Effector memory CD8-positive, alpha-beta T cell (primary cell): ENCODE results near the gene VPS13D.
"Not testable (repeated sequence)": the region's sequence is repeated elsewhere in the genome, so short reads cannot be mapped to it uniquely, and the experiment has no call there.

Experiments
- ATAC-seq: fragments of 150-1000 bp; cut with Tn5 transposase; replicated peaks from 2 replicates; pipeline ENCODE4 v1.10.0; 2021; ENCODE audit warnings: mild to moderate bottlenecking, moderate library complexity
- DNase-seq, 3 experiments: peaks; one replicate each; pipeline ENCODE4 v3.0.0; 2021
- H3K27ac Mint-ChIP-seq, 2 donors: one replicate each; pipeline ENCODE4 v1.8.0; 2022; ENCODE audit warnings: mild to moderate bottlenecking in 2 of 2, mixed read lengths in 2 of 2, moderate library complexity in 2 of 2
- H3K27me3 Mint-ChIP-seq, 2 donors: one replicate each; pipeline ENCODE4 v1.8.0; 2022; ENCODE audit warnings: mixed read lengths in 2 of 2
- H3K36me3 Mint-ChIP-seq: one replicate; pipeline ENCODE4 v1.8.0; 2022; ENCODE audit warnings: mild to moderate bottlenecking, moderate library complexity, mixed read lengths; ENCODE audit not compliant: insufficient read depth
- H3K4me1 Mint-ChIP-seq, 2 donors: one replicate each; pipeline ENCODE4 v1.8.0; 2022; ENCODE audit warnings: low read depth in 2 of 2, mixed read lengths in 2 of 2
- H3K4me3 Mint-ChIP-seq, 2 donors: one replicate each; pipeline ENCODE4 v1.8.0; 2022; ENCODE audit warnings: mild to moderate bottlenecking in 2 of 2, mixed read lengths in 2 of 2, moderate library complexity in 2 of 2
- H3K9me3 Mint-ChIP-seq, 2 donors: one replicate each; pipeline ENCODE4 v1.8.0; 2022; ENCODE audit warnings: mixed read lengths in 2 of 2

Gene VPS13D

GRCh38 chr1:12519693-12520364 lies 290.0 kb downstream of the VPS13D start:
- Mint-ChIP-seq H3K4me1 (peaks cover 5 to 13% of the 10 kb centered on the region in 2 donors), H3K27me3 (peaks cover 0 to 6% of the 10 kb centered on the region in 2 donors), H3K36me3 (no peaks in the 10 kb centered on the region), H3K9me3 (no peaks in the 10 kb centered on the region), H3K4me3 (no peak overlapping the region), H3K27ac (no peak overlapping the region)
- ATAC-seq (no peak), DNase-seq (no peak)

GRCh38 chr1:12521096-12521495 lies 291.3 kb downstream of the VPS13D start:
- Mint-ChIP-seq H3K27ac (no peak overlapping the region), H3K36me3 (no peaks in the 10 kb centered on the region), H3K4me1 (peaks cover 5 to 17% of the 10 kb centered on the region in 2 donors), H3K27me3 (peaks cover 0 to 6% of the 10 kb centered on the region in 2 donors), H3K9me3 (no peaks in the 10 kb centered on the region), H3K4me3 (no peak overlapping the region)
- no peak for DNase-seq
- ATAC-seq, result no peak

- not testable (repeated sequence) for ATAC-seq, H3K4me3 Mint-ChIP-seq, H3K27me3 Mint-ChIP-seq, H3K9me3 Mint-ChIP-seq, DNase-seq, H3K36me3 Mint-ChIP-seq, H3K27ac Mint-ChIP-seq
- H3K4me1 Mint-ChIP-seq, result peaks cover 5 to 17% of the 10 kb centered on the region in 2 donors
These were observed 292.9 kb downstream of the VPS13D start for GRCh38 chr1:12522780-12523179.

GRCh38 chr1:12524266-12524665 lies 294.4 kb downstream of the VPS13D start:
- Mint-ChIP-seq H3K27ac (no peak overlapping the region), H3K36me3 (no peaks in the 10 kb centered on the region), H3K9me3 (no peaks in the 10 kb centered on the region), H3K4me3 (no peak overlapping the region), H3K4me1 (peaks cover 0 to 11% of the 10 kb centered on the region in 2 donors), H3K27me3 (peaks cover 0 to 3% of the 10 kb centered on the region in 2 donors)
- DNase-seq, result no peak
- no peak for ATAC-seq

DNA sequence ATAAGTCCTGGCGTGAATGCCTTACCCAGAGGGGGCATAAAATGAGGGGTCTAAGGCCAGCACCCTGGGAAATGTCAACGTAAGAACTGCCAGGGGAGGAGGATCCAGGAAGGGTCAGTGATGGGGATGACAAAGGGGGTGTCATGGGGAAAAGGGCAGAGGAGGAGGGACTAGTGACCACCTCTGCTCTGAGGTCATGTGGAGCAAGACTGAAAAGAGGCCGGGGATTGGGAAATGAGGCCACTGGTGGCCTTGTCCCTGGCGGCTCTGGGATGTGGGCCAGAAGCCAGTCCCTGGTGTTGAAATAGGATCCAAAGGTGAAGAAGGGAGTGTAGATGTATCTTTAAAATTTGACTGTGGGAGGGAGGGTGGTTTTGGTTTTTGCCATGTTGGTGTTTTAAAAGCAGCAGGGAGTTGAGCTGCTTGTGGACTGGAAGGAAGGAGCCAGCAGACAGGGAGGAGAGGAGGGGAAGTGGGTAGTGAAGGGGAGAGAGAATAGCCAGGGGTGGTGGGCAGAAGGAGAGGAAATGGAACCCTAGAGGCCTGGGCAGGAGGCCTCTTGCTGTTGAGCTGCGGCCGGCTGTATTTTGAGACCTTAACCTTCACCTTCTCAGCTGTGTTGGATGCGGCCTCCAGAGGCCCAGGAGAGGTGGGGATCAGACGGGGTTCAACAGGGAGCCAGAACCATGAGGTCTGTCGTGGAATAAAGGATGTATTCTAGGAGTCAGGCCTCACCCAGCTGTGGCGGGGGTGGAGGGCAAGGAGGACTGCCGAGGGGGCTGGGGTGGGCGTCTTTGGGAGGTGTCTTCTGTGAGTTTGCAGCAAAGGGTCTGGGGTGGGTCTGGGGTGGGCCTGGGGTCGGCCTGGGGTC lies 295.7 kb downstream of the VPS13D start:
- Mint-ChIP-seq H3K27ac (peak overlapping the region in 1 of 2 donors; percentile 41), H3K27me3 (no peaks in the 10 kb centered on the region), H3K4me1 (peaks cover 0 to 5% of the 10 kb centered on the region in 2 donors), H3K36me3 (no peaks in the 10 kb centered on the region), H3K4me3 (no peak overlapping the region), H3K9me3 (no peaks in the 10 kb centered on the region)
- no peak for DNase-seq
- no peak for ATAC-seq

GRCh38 chr1:12527564-12527963 lies 297.7 kb downstream of the VPS13D start:
- Mint-ChIP-seq H3K4me3 (no peak overlapping the region), H3K27ac (no peak overlapping the region), H3K27me3 (no peaks in the 10 kb centered on the region), H3K4me1 (peaks cover 0 to 5% of the 10 kb centered on the region in 2 donors), H3K36me3 (no peaks in the 10 kb centered on the region), H3K9me3 (no peaks in the 10 kb centered on the region)
- no peak for DNase-seq
- ATAC-seq, result no peak

- Mint-ChIP-seq H3K27ac (no peak overlapping the region), H3K9me3 (no peaks in the 10 kb centered on the region), H3K4me3 (no peak overlapping the region), H3K27me3 (no peaks in the 10 kb centered on the region), H3K36me3 (no peaks in the 10 kb centered on the region), H3K4me1 (peaks cover 0 to 5% of the 10 kb centered on the region in 2 donors)
- DNase-seq (no peak), ATAC-seq (no peak)
These were observed 298.4 kb downstream of the VPS13D start for GRCh38 chr1:12528021-12528852.

- H3K4me1 Mint-ChIP-seq, result peaks cover 0 to 5% of the 10 kb centered on the region in 2 donors
- H3K27me3 Mint-ChIP-seq, result no peaks in the 10 kb centered on the region
- DNase-seq, result no peak
- peak overlapping the region in 1 of 2 donors; percentile 2 for H3K27ac Mint-ChIP-seq
- no peak overlapping the region for H3K4me3 Mint-ChIP-seq
- no peaks in the 10 kb centered on the region for H3K9me3 Mint-ChIP-seq
- ATAC-seq, result no peak
- no peaks in the 10 kb centered on the region for H3K36me3 Mint-ChIP-seq
These were observed 299.9 kb downstream of the VPS13D start for GRCh38 chr1:12529640-12530174.

- Mint-ChIP-seq H3K27ac (peak overlapping the region in 1 of 2 donors; percentile 51), H3K4me1 (no peaks in the 10 kb centered on the region), H3K36me3 (no peaks in the 10 kb centered on the region), H3K4me3 (no peak overlapping the region), H3K27me3 (no peaks in the 10 kb centered on the region), H3K9me3 (peaks cover 0 to 4% of the 10 kb centered on the region in 2 donors)
- no peak for DNase-seq
- ATAC-seq, result no peak
These were observed 300.8 kb downstream of the VPS13D start for GRCh38 chr1:12530462-12531178.

DNA sequence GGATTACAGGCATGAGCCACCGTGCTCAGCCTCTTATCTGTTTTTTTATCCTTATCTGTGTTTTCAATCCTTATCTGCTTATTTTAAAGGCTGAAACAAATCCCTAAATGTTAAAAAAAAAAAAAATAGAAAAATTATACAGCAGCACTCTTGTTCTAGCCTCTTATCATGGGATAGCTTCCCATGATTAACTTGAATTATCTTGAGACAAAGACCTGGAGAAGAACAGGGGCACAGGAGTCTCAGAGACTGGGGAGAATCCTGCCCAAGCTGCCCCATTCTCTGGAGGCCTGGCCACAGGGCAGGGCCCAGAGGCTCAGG lies 301.3 kb downstream of the VPS13D start:
- no peak for ATAC-seq
- Mint-ChIP-seq H3K4me1 (no peaks in the 10 kb centered on the region), H3K27ac (no peak overlapping the region)

DNA sequence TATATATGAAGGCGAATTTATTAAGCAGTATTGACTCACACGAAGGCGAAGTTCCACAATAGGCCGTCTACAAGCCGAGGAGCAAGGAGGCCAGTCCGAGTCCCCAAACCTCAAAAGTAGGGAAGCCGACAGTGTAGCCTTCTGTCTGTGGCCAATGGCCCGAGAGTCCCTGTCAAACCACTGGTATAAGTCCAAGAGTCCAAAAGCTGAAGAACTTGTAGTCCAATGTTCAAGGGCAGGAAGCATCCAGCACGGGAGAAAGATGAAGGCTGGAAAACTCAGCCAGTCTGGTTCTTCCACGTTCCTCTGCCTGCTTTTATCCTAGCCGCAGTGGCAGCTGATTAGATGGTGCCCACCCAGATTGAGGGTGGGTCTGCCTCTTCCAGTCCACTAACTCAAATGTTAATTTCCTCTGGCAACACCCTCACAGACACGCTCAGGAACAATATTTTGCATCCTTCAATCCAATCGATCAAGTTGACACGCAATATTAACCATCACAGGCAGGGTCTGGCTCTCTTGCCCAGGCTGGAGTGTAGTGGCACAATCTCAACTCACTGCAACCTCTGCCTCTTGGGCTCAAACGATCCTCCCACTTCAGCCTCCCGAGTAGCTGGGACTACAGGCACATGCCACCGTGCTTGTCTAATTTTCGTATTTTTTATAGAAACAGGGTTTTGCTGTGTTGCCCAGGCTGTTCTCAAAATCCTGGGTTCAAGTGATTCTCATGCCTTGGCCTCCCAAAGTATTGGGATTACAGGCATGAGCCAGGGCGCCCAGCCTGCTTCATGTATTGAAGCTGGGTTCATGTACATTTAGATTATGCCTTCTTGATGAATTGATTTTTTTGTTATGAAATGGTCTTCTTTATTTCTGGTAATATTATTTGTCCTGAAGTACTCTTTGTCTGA lies 302.8 kb downstream of the VPS13D start:
- Mint-ChIP-seq H3K4me1 (no peaks in the 10 kb centered on the region), H3K4me3 (no peak overlapping the region), H3K27me3 (no peaks in the 10 kb centered on the region), H3K9me3 (peaks cover 4 to 7% of the 10 kb centered on the region in 2 donors), H3K27ac (no peak overlapping the region), H3K36me3 (no peaks in the 10 kb centered on the region)
- DNase-seq (no peak), ATAC-seq (no peak)

More for the DNA sequence above, 301.3 kb downstream of the VPS13D start:
- Mint-ChIP-seq H3K27me3 (no peaks in the 10 kb centered on the region), H3K36me3 (no peaks in the 10 kb centered on the region), H3K9me3 (peaks cover 0 to 4% of the 10 kb centered on the region in 2 donors), H3K4me3 (no peak overlapping the region)
- no peak for DNase-seq

GRCh38 chr1:12536023-12536639 lies 306.3 kb downstream of the VPS13D start:
- peaks cover 4% of the 10 kb centered on the region for H3K36me3 Mint-ChIP-seq
- peaks cover 4 to 7% of the 10 kb centered on the region in 2 donors for H3K9me3 Mint-ChIP-seq
- H3K4me1 Mint-ChIP-seq, result no peaks in the 10 kb centered on the region

More at GRCh38 chr1:12536023-12536639, 306.3 kb downstream of the VPS13D start:
- no peak overlapping the region for H3K27ac Mint-ChIP-seq
- H3K27me3 Mint-ChIP-seq, result no peaks in the 10 kb centered on the region
- no peak for ATAC-seq
- H3K4me3 Mint-ChIP-seq, result no peak overlapping the region
- no peak for DNase-seq
